Measurements from ENCODE around the gene TSPAN10. TPM values are rescaled to one million over a fixed set of nuclear protein-coding genes. Genes with fewer than 3 reads are reported as not detected.

Gene TSPAN10
- total and polyA plus RNA-seq, 4 donors, result 0.17 to 0.84 (median 0.29) TPM

DNA sequence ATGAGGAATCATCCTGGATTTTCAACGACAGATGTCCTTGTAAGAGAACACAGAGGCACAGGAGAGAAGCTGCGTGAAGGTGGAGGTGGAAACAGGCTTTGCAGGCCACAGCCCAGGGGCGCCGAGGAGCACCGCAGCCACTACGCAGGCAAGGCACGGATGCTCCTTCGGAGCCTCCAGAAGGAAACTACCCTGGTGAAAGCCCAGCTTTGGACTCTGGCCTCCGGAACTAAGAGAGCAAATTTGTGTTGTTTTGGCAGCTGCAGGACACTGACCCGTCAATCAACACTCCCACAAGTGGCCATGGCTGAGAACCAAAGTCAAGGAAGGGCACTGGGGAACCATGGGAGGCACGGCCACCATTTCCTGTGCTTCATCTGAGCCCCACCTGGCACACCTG lies 43.2 kb downstream of the TSPAN10 start:
- Histone ChIP-seq H3K9ac (ENCODE audit: low read depth in 1 of 2, low read length in 2 of 2) (no peak overlapping the region), H3K4me3 (ENCODE audit: low read depth in 1 of 3, low read length in 3 of 3) (no peak overlapping the region), H3K36me3 (ENCODE audit: control insufficient read depth in 4 of 4, insufficient read depth in 3 of 4, low read depth in 1 of 4, low read length in 3 of 4) (no peaks in the 10 kb centered on the region), H3K9me3 (ENCODE audit: control insufficient read depth in 4 of 4, low read length in 3 of 4) (no peaks in the 10 kb centered on the region), H3K4me1 (ENCODE audit: control insufficient read depth in 4 of 4, insufficient read depth in 4 of 4, low read length in 3 of 4) (peaks cover 13 to 50% (median 37%) of the 10 kb centered on the region in 4 donors), H3K27ac (ENCODE audit: low read depth in 1 of 2, low read length in 2 of 2) (peak overlapping the region; percentile 32 to 54), H3K27me3 (ENCODE audit: control insufficient read depth in 4 of 4, insufficient read depth in 4 of 4, low read length in 3 of 4) (no peaks in the 10 kb centered on the region)
- 42% methylated on average over 11 of the region's 11 CpGs for WGBS
- TF ChIP-seq RXRA (IDR thresholded peaks at IDR 0.05) (peak; percentile 50 to 59), HNF4A (conservative IDR thresholded peaks at IDR 0.05) (peak; percentile 86 to 90), SP1 (IDR thresholded peaks at IDR 0.05) (peak; percentile 72), FOXA2 (IDR thresholded peaks at IDR 0.05) (no peak), HNF4G (IDR thresholded peaks at IDR 0.05) (peak; percentile 69), GABPA (IDR thresholded peaks at IDR 0.05 in 1 of 2, conservative IDR thresholded peaks at IDR 0.05 in 1 of 2) (peak in 1 of 2 donors; percentile 69)
- TF ChIP-seq, protein P1, sequence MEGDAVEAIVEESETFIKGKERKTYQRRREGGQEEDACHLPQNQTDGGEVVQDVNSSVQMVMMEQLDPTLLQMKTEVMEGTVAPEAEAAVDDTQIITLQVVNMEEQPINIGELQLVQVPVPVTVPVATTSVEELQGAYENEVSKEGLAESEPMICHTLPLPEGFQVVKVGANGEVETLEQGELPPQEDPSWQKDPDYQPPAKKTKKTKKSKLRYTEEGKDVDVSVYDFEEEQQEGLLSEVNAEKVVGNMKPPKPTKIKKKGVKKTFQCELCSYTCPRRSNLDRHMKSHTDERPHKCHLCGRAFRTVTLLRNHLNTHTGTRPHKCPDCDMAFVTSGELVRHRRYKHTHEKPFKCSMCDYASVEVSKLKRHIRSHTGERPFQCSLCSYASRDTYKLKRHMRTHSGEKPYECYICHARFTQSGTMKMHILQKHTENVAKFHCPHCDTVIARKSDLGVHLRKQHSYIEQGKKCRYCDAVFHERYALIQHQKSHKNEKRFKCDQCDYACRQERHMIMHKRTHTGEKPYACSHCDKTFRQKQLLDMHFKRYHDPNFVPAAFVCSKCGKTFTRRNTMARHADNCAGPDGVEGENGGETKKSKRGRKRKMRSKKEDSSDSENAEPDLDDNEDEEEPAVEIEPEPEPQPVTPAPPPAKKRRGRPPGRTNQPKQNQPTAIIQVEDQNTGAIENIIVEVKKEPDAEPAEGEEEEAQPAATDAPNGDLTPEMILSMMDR (IDR thresholded peaks at IDR 0.05; ENCODE audit: low read depth, low read length, missing input control), result no peak
- no peak for DNase-seq (ENCODE audit: low spot score)

DNA sequence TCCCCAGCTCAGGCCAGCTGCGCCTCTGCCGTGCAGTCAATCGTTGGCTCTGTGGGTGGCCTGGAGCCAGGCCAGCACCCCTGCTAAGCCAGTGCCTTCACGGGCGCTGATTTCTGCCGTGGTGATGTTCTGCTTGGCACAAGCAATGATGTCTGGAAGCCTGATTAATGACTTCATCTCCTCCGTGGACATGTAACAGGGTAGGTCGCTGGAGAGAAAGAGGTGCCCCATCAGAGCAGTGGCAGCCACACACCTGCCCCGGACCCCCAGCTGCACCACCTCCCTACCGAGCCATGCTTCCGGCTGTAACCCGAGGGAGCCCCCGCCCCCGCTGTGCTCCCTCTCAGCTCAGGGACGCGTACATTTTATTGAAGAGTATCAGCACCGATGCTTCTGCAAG lies 44.7 kb downstream of the TSPAN10 start:
- peaks cover 0 to 5% (median 4%) of the 10 kb centered on the region in 4 donors for H3K36me3 ChIP-seq (ENCODE audit: control insufficient read depth in 4 of 4, insufficient read depth in 3 of 4, low read depth in 1 of 4, low read length in 3 of 4)
- H3K4me3 ChIP-seq (ENCODE audit: low read depth in 1 of 3, low read length in 3 of 3), result no peak overlapping the region
- DNase-seq (ENCODE audit: low spot score), result no peak
- H3K27me3 ChIP-seq (ENCODE audit: control insufficient read depth in 4 of 4, insufficient read depth in 4 of 4, low read length in 3 of 4), result no peaks in the 10 kb centered on the region
- 70% methylated on average over 17 of the region's 17 CpGs for WGBS
- no peak overlapping the region for H3K9ac ChIP-seq (ENCODE audit: low read depth in 1 of 2, low read length in 2 of 2)
- no peak overlapping the region for H3K27ac ChIP-seq (ENCODE audit: low read depth in 1 of 2, low read length in 2 of 2)
- TF ChIP-seq RAD21 (IDR thresholded peaks at IDR 0.05) (no peak), FOXA2 (IDR thresholded peaks at IDR 0.05) (no peak), FOXA1 (IDR thresholded peaks at IDR 0.05) (no peak), YY1 (IDR thresholded peaks at IDR 0.05) (no peak), HNF4G (IDR thresholded peaks at IDR 0.05) (no peak), RXRA (IDR thresholded peaks at IDR 0.05) (no peak), GABPA (IDR thresholded peaks at IDR 0.05 in 1 of 2, conservative IDR thresholded peaks at IDR 0.05 in 1 of 2) (no peak), HNF4A (conservative IDR thresholded peaks at IDR 0.05) (no peak), SP1 (IDR thresholded peaks at IDR 0.05) (no peak), EGR1 (IDR thresholded peaks at IDR 0.05; ENCODE audit: low read depth in 2 of 2) (no peak)
- TF ChIP-seq, protein P2, sequence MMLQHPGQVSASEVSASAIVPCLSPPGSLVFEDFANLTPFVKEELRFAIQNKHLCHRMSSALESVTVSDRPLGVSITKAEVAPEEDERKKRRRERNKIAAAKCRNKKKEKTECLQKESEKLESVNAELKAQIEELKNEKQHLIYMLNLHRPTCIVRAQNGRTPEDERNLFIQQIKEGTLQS (IDR thresholded peaks at IDR 0.05), result no peak
- peaks cover 16 to 57% (median 43%) of the 10 kb centered on the region in 4 donors for H3K4me1 ChIP-seq (ENCODE audit: control insufficient read depth in 4 of 4, insufficient read depth in 4 of 4, low read length in 3 of 4)
- no peaks in the 10 kb centered on the region for H3K9me3 ChIP-seq (ENCODE audit: control insufficient read depth in 4 of 4, low read length in 3 of 4)

DNA sequence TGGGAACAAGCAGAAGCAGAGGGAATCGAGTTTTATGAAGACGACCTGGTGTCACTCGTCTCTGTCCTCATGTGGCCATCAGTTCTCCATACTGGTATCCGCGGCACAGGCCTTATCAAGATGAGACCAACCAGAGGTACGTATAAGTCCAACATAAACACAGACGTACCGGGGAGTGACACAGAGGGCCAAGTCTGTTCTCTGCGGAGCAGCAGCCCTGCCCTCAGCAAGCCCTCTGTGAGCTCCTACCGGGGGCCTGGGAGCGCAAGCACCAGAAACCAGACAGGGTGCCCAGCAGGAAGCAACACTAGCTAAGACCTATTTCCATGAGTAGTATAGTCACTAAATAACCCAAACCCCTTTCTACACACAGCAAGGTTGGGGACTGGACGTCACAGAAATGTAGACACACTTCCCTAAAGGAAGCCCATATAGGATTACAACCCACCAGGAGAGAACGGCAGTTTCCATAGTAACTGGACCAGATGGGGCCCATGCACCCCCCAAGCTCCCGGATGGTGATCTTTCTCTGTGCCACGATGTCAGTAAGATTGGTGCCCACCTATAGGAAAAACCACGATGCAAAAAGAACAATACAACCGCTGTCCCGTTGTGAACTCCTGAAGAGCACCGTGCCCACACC lies 45.7 kb downstream of the TSPAN10 start:
- peak overlapping the region; percentile 41 to 67 for H3K27ac ChIP-seq (ENCODE audit: low read depth in 1 of 2, low read length in 2 of 2)
- 43% methylated on average over 19 of the region's 19 CpGs for WGBS

More for the DNA sequence above, 45.7 kb downstream of the TSPAN10 start:
- Histone ChIP-seq H3K4me3 (ENCODE audit: low read depth in 1 of 3, low read length in 3 of 3) (peak overlapping the region; percentile 70 to 86 (median 71)), H3K36me3 (ENCODE audit: control insufficient read depth in 4 of 4, insufficient read depth in 3 of 4, low read depth in 1 of 4, low read length in 3 of 4) (peaks cover 0 to 13% (median 6%) of the 10 kb centered on the region in 4 donors), H3K9ac (ENCODE audit: low read depth in 1 of 2, low read length in 2 of 2) (no peak overlapping the region), H3K27me3 (ENCODE audit: control insufficient read depth in 4 of 4, insufficient read depth in 4 of 4, low read length in 3 of 4) (no peaks in the 10 kb centered on the region), H3K4me1 (ENCODE audit: control insufficient read depth in 4 of 4, insufficient read depth in 4 of 4, low read length in 3 of 4) (peaks cover 16 to 54% (median 43%) of the 10 kb centered on the region in 4 donors), H3K9me3 (ENCODE audit: control insufficient read depth in 4 of 4, low read length in 3 of 4) (no peaks in the 10 kb centered on the region)
- no peak for TF ChIP-seq TAF1 (conservative IDR thresholded peaks at IDR 0.05)
- TF ChIP-seq, protein P3, sequence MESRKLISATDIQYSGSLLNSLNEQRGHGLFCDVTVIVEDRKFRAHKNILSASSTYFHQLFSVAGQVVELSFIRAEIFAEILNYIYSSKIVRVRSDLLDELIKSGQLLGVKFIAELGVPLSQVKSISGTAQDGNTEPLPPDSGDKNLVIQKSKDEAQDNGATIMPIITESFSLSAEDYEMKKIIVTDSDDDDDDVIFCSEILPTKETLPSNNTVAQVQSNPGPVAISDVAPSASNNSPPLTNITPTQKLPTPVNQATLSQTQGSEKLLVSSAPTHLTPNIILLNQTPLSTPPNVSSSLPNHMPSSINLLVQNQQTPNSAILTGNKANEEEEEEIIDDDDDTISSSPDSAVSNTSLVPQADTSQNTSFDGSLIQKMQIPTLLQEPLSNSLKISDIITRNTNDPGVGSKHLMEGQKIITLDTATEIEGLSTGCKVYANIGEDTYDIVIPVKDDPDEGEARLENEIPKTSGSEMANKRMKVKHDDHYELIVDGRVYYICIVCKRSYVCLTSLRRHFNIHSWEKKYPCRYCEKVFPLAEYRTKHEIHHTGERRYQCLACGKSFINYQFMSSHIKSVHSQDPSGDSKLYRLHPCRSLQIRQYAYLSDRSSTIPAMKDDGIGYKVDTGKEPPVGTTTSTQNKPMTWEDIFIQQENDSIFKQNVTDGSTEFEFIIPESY (IDR thresholded peaks at IDR 0.05), result no peak
- no peak for TF ChIP-seq RXRA (IDR thresholded peaks at IDR 0.05)
- TF ChIP-seq FOXA2 (IDR thresholded peaks at IDR 0.05), result no peak
- no peak for TF ChIP-seq YY1 (IDR thresholded peaks at IDR 0.05)
- TF ChIP-seq, protein P2 (IDR thresholded peaks at IDR 0.05), result no peak
- TF ChIP-seq, protein P4, sequence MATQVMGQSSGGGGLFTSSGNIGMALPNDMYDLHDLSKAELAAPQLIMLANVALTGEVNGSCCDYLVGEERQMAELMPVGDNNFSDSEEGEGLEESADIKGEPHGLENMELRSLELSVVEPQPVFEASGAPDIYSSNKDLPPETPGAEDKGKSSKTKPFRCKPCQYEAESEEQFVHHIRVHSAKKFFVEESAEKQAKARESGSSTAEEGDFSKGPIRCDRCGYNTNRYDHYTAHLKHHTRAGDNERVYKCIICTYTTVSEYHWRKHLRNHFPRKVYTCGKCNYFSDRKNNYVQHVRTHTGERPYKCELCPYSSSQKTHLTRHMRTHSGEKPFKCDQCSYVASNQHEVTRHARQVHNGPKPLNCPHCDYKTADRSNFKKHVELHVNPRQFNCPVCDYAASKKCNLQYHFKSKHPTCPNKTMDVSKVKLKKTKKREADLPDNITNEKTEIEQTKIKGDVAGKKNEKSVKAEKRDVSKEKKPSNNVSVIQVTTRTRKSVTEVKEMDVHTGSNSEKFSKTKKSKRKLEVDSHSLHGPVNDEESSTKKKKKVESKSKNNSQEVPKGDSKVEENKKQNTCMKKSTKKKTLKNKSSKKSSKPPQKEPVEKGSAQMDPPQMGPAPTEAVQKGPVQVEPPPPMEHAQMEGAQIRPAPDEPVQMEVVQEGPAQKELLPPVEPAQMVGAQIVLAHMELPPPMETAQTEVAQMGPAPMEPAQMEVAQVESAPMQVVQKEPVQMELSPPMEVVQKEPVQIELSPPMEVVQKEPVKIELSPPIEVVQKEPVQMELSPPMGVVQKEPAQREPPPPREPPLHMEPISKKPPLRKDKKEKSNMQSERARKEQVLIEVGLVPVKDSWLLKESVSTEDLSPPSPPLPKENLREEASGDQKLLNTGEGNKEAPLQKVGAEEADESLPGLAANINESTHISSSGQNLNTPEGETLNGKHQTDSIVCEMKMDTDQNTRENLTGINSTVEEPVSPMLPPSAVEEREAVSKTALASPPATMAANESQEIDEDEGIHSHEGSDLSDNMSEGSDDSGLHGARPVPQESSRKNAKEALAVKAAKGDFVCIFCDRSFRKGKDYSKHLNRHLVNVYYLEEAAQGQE (IDR thresholded peaks at IDR 0.05), result no peak
- no peak for TF ChIP-seq RAD21 (IDR thresholded peaks at IDR 0.05)
- TF ChIP-seq GABPA (IDR thresholded peaks at IDR 0.05 in 1 of 2, conservative IDR thresholded peaks at IDR 0.05 in 1 of 2), result no peak
- no peak for TF ChIP-seq NR2F2 (IDR thresholded peaks at IDR 0.05)
- TF ChIP-seq HNF4A (conservative IDR thresholded peaks at IDR 0.05), result no peak
- no peak for DNase-seq (ENCODE audit: low spot score)

Data from liver (tissue), 9 donors.